B cell (primary cell): Measurements from ENCODE around the gene ERCC3. TPM values are rescaled to one million over a fixed set of nuclear protein-coding genes. Genes with fewer than 3 reads are reported as not detected.

Source experiments
- ATAC-seq: fragments of 200-7000 bp; cut with Tn5 transposase; one replicate; pipeline ENCODE4 v1.10.0; 2021; ENCODE audit warnings: low read depth, mild to moderate bottlenecking, moderate number of reproducible peaks, moderate library complexity
- CTCF ChIA-PET: fragments of 350-600 bp; sonication (Branson Sonifier 250); formaldehyde crosslinking; loops from one replicate; lab custom pipeline; 2021; ENCODE audit warnings: antibody characterized with exemption, inconsistent platforms; lab: Charles Lee
- POLR2A ChIA-PET: fragments of 350-600 bp; sonication (Branson Sonifier 250); formaldehyde crosslinking; loops from one replicate; lab custom pipeline; 2021; ENCODE audit warnings: antibody characterized with exemption; lab: Charles Lee
- DNase-seq: peaks from one replicate; pipeline ENCODE4 v3.0.0; 2013
- H2AFZ ChIP-seq: 2 replicates; pipeline ENCODE4 v1.6.1; 2012; ENCODE audit warnings: mild to moderate bottlenecking, low read depth, low read length; ENCODE audit not compliant: insufficient read depth, poor library complexity, severe bottlenecking
- H3K27ac ChIP-seq, 2 donors: 1 replicate in 1 of 2; 2 replicates in 1 of 2; pipeline ENCODE4 v1.5.1; 2012 to 2013; ENCODE audit warnings: low read length in 2 of 2, mild to moderate bottlenecking in 2 of 2, moderate library complexity in 1 of 2
- H3K27me3 ChIP-seq, 4 experiments: fragments of 200-600 bp in 1 of 4; sonication (generic) in 1 of 4; replicated peaks in 1 of 4; 1 replicate in 2 of 4; 2 replicates in 2 of 4; pipeline versions ENCODE4 v1.6.1 to v1.7.0; 2013 to 2016; ENCODE audit warnings: low read length in 3 of 4, mild to moderate bottlenecking in 2 of 4, mixed read lengths in 1 of 4, moderate library complexity in 1 of 4; ENCODE audit not compliant: insufficient read depth in 4 of 4, control insufficient read depth in 3 of 4; ENCODE audit errors: control extremely low read depth in 1 of 4
- H3K36me3 ChIP-seq, 2 experiments: replicated peaks in 1 of 2; 1 replicate in 1 of 2; 2 replicates in 1 of 2; pipeline versions ENCODE4 v1.6.1 to v1.7.1; 2013; ENCODE audit warnings: low read length in 1 of 2; ENCODE audit not compliant: insufficient read depth in 2 of 2, control insufficient read depth in 1 of 2; ENCODE audit errors: control extremely low read depth in 1 of 2, extremely low read depth in 1 of 2
- H3K4me1 ChIP-seq, 2 donors: fragments of 200-600 bp in 1 of 2; sonication (generic) in 1 of 2; 1 replicate in 1 of 2; 2 replicates in 1 of 2; pipeline versions ENCODE4 v1.5.1 to v1.6.1; 2013 to 2017; ENCODE audit warnings: low read length in 2 of 2; ENCODE audit not compliant: control insufficient read depth in 2 of 2, insufficient read depth in 2 of 2
- H3K4me2 ChIP-seq: replicated peaks from 2 replicates; pipeline ENCODE3; 2012; ENCODE audit warnings: mild to moderate bottlenecking, low read depth, low read length; ENCODE audit not compliant: poor library complexity, severe bottlenecking
- H3K4me3 ChIP-seq, 5 experiments: fragments of 200-600 bp in 1 of 5; sonication (generic) in 1 of 5; 1 replicate in 3 of 5; 2 replicates in 2 of 5; pipeline versions ENCODE4 v1.5.1 to v1.7.0; 2011 to 2016; ENCODE audit warnings: low read length in 4 of 5, mild to moderate bottlenecking in 4 of 5, low read depth in 2 of 5, control low read depth in 1 of 5, moderate library complexity in 1 of 5; ENCODE audit not compliant: insufficient read depth in 1 of 5; ENCODE audit errors: control extremely low read depth in 1 of 5, extremely low read depth in 1 of 5
- H3K79me2 ChIP-seq: fragments of 200-600 bp; sonication (generic); one replicate; pipeline ENCODE4 v1.6.0; 2016; ENCODE audit warnings: low read length; ENCODE audit not compliant: control insufficient read depth, insufficient read depth
- H3K9ac ChIP-seq: fragments of 200-600 bp; sonication (generic); 2 replicates; pipeline ENCODE4 v1.6.1; 2017; ENCODE audit warnings: mild to moderate bottlenecking, low read length, moderate library complexity
- H3K9me3 ChIP-seq, 3 donors: one replicate each; pipeline versions ENCODE4 v1.6.1 to v1.7.1; 2013; ENCODE audit warnings: low read length in 2 of 3; ENCODE audit not compliant: control insufficient read depth in 2 of 3, insufficient read depth in 1 of 3; ENCODE audit errors: control extremely low read depth in 1 of 3
- H4K20me1 ChIP-seq: 2 replicates; pipeline ENCODE4 v1.6.0; 2012; ENCODE audit warnings: mild to moderate bottlenecking, low read length; ENCODE audit not compliant: insufficient read depth, control insufficient read depth, poor library complexity, severe bottlenecking
- H3K27ac Mint-ChIP-seq: one replicate; pipeline ENCODE4 v1.8.0; 2021; ENCODE audit warnings: mixed read lengths
- H3K27me3 Mint-ChIP-seq: one replicate; pipeline ENCODE4 v1.8.0; 2021; ENCODE audit warnings: mixed read lengths
- H3K4me1 Mint-ChIP-seq: one replicate; pipeline ENCODE4 v1.8.0; 2021; ENCODE audit warnings: mixed read lengths
- H3K4me3 Mint-ChIP-seq: one replicate; pipeline ENCODE4 v1.8.0; 2021; ENCODE audit warnings: mixed read lengths
- H3K9me3 Mint-ChIP-seq: one replicate; pipeline ENCODE4 v1.8.0; 2022; ENCODE audit warnings: mixed read lengths; ENCODE audit not compliant: insufficient read depth
- EZH2 ChIP-seq: IDR thresholded peaks from 2 replicates; pipeline ENCODE4 v1.6.1; 2012; ENCODE audit warnings: borderline replicate concordance, low read depth, mild to moderate bottlenecking, moderate library complexity, low read length; ENCODE audit not compliant: insufficient read depth, poor library complexity, severe bottlenecking
- WGBS: methylation state at CpG from one replicate; pipeline ENCODE4 v1.1.5; 2013; ENCODE audit warnings: missing lambda C conversion rate; ENCODE audit not compliant: insufficient coverage; 5-methylcytosine and 5-hydroxymethylcytosine counted together
- intact Hi-C: fragments of 100-400 bp; cut with micrococcal nuclease; formaldehyde crosslinking; loops from one replicate; pipeline ENCODE4 v1.10.0; 2022
- polyA plus RNA-seq: library from polyadenylated mRNA; depleted of rRNA; stranded (reverse); fragments of >200 nt; gene quantifications from 2 replicates; pipeline ENCODE4 v1.2.3, GENCODE V29; 2012
- total RNA-seq, 2 donors: library from RNA; stranded (reverse); fragments of 120-200 nt in 1 of 2; gene quantifications; 1 replicate in 1 of 2; 2 replicates in 1 of 2; pipeline versions ENCODE4 v1.2.3 to v1.2.4, GENCODE V29; 2013 to 2022
- TF ChIP-seq, protein P1 (sequence below): fragments of 200-600 bp; IDR thresholded peaks from one replicate; pipeline ENCODE4 v1.8.0; 2022; ENCODE audit warnings: antibody characterized with exemption, mild to moderate bottlenecking

Gene ERCC3
- total and polyA plus RNA-seq, 2 donors (not counting 1 experiment from before 2014, with no cell fraction given), result 74.4 to 79.3 TPM

DNA sequence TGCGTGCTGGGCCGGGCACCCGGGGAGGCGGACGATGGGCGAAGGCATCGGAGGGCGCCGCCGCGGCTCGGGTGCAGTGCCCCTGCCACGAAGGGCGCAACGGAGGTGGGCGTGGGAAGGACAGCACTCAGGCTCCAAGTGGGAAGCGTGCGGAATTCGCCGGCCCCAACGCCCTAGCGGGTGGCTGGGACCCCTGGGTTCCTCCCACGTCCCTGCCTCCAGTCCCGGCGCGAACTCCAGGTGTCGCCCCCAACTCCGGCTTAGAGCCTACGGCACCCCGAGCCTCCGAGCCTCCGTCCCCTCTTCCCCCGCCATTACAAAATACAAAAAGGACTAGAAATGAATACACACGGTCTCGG is 75.2 kb downstream of the ERCC3 start:
- H3K4me3 ChIP-seq, result peak overlapping the region in 3 of 5 experiments; percentile 9 to 52 (median 26)
- ChIA-PET CTCF (no interaction called here), POLR2A (no interaction called here)
- H3K4me2 ChIP-seq, result peak overlapping the region; percentile 86
- peaks cover 0 to 44% (median 28%) of the 10 kb centered on the region in 4 experiments for H3K27me3 ChIP-seq
- Mint-ChIP-seq H3K4me3 (peak overlapping the region; percentile 73), H3K27me3 (peaks cover 56% of the 10 kb centered on the region), H3K9me3 (peaks cover 2% of the 10 kb centered on the region), H3K4me1 (peaks cover 17% of the 10 kb centered on the region), H3K27ac (no peak overlapping the region)
- peaks cover 0 to 23% (median 3%) of the 10 kb centered on the region in 3 donors for H3K9me3 ChIP-seq
- no peak for TF ChIP-seq EZH2
- intact Hi-C loops, result no loop called here
- DNase-seq (peak; percentile 32), ATAC-seq (no peak)
- no peak overlapping the region for H3K27ac ChIP-seq
- no peaks in the 10 kb centered on the region for H3K79me2 ChIP-seq
- peaks cover 24 to 27% of the 10 kb centered on the region in 2 donors for H3K4me1 ChIP-seq
- H2AFZ ChIP-seq, result peak overlapping the region; percentile 49
- no peaks in the 10 kb centered on the region for H4K20me1 ChIP-seq
- no peaks in the 10 kb centered on the region for H3K36me3 ChIP-seq
- peak overlapping the region; percentile 32 for H3K9ac ChIP-seq
- 3% methylated on average over 35 of the region's 35 CpGs for WGBS

DNA sequence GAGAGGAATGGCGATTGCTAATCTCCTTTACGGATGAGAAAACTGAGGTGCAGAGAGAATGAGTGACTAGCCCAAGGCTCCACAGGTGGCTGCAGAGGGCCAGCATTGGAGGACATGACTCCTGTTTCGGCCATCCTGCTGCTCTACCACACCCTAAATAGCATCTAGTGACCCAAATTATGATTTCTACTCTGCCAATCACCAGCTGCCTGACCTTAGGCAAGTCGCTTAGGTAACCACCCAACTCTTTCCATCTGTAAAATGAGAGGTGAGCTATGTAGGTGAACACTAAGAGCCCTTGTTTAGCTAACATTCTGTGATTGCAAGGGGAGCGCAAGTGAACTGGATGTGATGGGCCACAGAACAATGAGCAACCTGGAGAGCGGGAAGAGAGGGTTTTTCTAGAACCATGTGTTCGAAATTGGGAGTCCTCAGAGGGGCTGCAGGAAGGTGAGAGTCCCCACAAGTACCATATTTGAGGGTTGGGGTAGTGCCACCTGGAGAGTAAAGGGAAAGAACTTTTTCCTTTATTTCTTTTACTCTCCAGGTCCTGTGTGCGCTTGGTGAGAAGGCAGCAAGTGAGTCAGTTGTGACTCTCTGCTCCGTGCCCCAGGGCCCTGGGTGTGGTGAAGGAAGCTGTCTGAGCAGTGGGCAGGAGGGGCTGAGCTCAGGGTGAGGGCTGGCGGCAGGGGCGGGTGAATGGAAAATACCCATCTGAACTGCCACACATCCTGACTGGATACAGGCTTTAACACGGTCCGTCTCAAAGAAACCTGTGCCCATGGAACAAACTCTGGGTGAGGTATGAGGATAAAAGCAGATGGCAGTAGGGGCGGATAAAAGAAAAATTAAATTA is 76.2 kb downstream of the ERCC3 start:
- peaks cover 0 to 23% (median 3%) of the 10 kb centered on the region in 3 donors for H3K9me3 ChIP-seq
- H3K27me3 ChIP-seq, result peaks cover 0 to 44% (median 28%) of the 10 kb centered on the region in 4 experiments
- no peak overlapping the region for H3K4me2 ChIP-seq
- intact Hi-C loops, result no loop called here
- peaks cover 54% of the 10 kb centered on the region for H3K27me3 Mint-ChIP-seq
- no peak overlapping the region for H3K9ac ChIP-seq
- no peak overlapping the region for H3K27ac Mint-ChIP-seq
- peaks cover 24 to 27% of the 10 kb centered on the region in 2 donors for H3K4me1 ChIP-seq
- H3K4me3 ChIP-seq, result no peak overlapping the region
- 96% methylated on average over 4 of the region's 14 CpGs for WGBS
- no peak overlapping the region for H2AFZ ChIP-seq
- H3K36me3 ChIP-seq, result no peaks in the 10 kb centered on the region
- peaks cover 2% of the 10 kb centered on the region for H3K9me3 Mint-ChIP-seq
- no peaks in the 10 kb centered on the region for H3K79me2 ChIP-seq
- H3K27ac ChIP-seq, result no peak overlapping the region
- DNase-seq (no peak), ATAC-seq (no peak)
- peaks cover 17% of the 10 kb centered on the region for H3K4me1 Mint-ChIP-seq
- no peaks in the 10 kb centered on the region for H4K20me1 ChIP-seq
- peak overlapping the region; percentile 73 for H3K4me3 Mint-ChIP-seq
- POLR2A ChIA-PET, result no interaction called here
- CTCF ChIA-PET, result no interaction called here
- TF ChIP-seq, protein P1, sequence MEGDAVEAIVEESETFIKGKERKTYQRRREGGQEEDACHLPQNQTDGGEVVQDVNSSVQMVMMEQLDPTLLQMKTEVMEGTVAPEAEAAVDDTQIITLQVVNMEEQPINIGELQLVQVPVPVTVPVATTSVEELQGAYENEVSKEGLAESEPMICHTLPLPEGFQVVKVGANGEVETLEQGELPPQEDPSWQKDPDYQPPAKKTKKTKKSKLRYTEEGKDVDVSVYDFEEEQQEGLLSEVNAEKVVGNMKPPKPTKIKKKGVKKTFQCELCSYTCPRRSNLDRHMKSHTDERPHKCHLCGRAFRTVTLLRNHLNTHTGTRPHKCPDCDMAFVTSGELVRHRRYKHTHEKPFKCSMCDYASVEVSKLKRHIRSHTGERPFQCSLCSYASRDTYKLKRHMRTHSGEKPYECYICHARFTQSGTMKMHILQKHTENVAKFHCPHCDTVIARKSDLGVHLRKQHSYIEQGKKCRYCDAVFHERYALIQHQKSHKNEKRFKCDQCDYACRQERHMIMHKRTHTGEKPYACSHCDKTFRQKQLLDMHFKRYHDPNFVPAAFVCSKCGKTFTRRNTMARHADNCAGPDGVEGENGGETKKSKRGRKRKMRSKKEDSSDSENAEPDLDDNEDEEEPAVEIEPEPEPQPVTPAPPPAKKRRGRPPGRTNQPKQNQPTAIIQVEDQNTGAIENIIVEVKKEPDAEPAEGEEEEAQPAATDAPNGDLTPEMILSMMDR, result no peak
- no peak for TF ChIP-seq EZH2
